Measurements from ENCODE around the gene RLN2. TPM values are rescaled to one million over a fixed set of nuclear protein-coding genes. Genes with fewer than 3 reads are reported as not detected.

Gene RLN2
- total and polyA plus RNA-seq, 2 donors (not counting 1 experiment from before 2014, with no cell fraction given) = 0.94 to 3.5 TPM

GRCh38 chr9:5286262-5286661 is 18.3 kb downstream of the RLN2 start:
- Histone ChIP-seq H3K4me3 (ENCODE audit: control extremely low read depth in 1 of 5, extremely low read depth in 1 of 5, insufficient read depth in 1 of 5, low read depth in 2 of 5, low read length in 4 of 5) (no peak overlapping the region), H3K79me2 (ENCODE audit: control insufficient read depth, insufficient read depth, low read length) (no peaks in the 10 kb centered on the region), H2AFZ (ENCODE audit: insufficient read depth, low read depth, low read length, poor library complexity, severe bottlenecking) (no peak overlapping the region), H3K9me3 (ENCODE audit: control extremely low read depth in 1 of 3, control insufficient read depth in 2 of 3, insufficient read depth in 1 of 3, low read length in 2 of 3) (no peaks in the 10 kb centered on the region), H3K27ac (ENCODE audit: low read length in 2 of 2) (no peak overlapping the region), H3K4me2 (replicated peaks; ENCODE audit: low read depth, low read length, poor library complexity, severe bottlenecking) (no peak overlapping the region), H4K20me1 (ENCODE audit: control insufficient read depth, insufficient read depth, low read length, poor library complexity, severe bottlenecking) (no peaks in the 10 kb centered on the region), H3K36me3 (replicated peaks in 1 of 2; ENCODE audit: control extremely low read depth in 1 of 2, control insufficient read depth in 1 of 2, extremely low read depth in 1 of 2, insufficient read depth in 2 of 2, low read length in 1 of 2) (no peaks in the 10 kb centered on the region), H3K9ac (ENCODE audit: low read length) (no peak overlapping the region), H3K27me3 (replicated peaks in 1 of 4; ENCODE audit: control extremely low read depth in 1 of 4, control insufficient read depth in 3 of 4, insufficient read depth in 4 of 4, low read length in 3 of 4) (peaks cover 0 to 5% (median 0%) of the 10 kb centered on the region in 4 experiments), H3K4me1 (ENCODE audit: control insufficient read depth in 2 of 2, insufficient read depth in 2 of 2, low read length in 2 of 2) (no peaks in the 10 kb centered on the region)
- H3K9me3 Mint-ChIP-seq (ENCODE audit: insufficient read depth) = peaks cover 7% of the 10 kb centered on the region
- no peak overlapping the region for H3K4me3 Mint-ChIP-seq
- ChIA-PET CTCF (no interaction called here), POLR2A (no interaction called here)
- intact Hi-C loops (cut with micrococcal nuclease) = no loop called here
- H3K27me3 Mint-ChIP-seq = peaks cover 9% of the 10 kb centered on the region
- no peak overlapping the region for H3K27ac Mint-ChIP-seq
- ATAC-seq (ENCODE audit: low read depth) (no peak), DNase-seq (no peak)
- TF ChIP-seq CTCF (IDR thresholded peaks at IDR 0.05) (no peak), EZH2 (IDR thresholded peaks at IDR 0.05; ENCODE audit: borderline replicate concordance, insufficient read depth, low read depth, low read length, poor library complexity, severe bottlenecking) (no peak)
- H3K4me1 Mint-ChIP-seq = no peaks in the 10 kb centered on the region

- Histone ChIP-seq H3K27ac (ENCODE audit: low read length in 2 of 2) (no peak overlapping the region), H3K36me3 (replicated peaks in 1 of 2; ENCODE audit: control extremely low read depth in 1 of 2, control insufficient read depth in 1 of 2, extremely low read depth in 1 of 2, insufficient read depth in 2 of 2, low read length in 1 of 2) (no peaks in the 10 kb centered on the region), H3K79me2 (ENCODE audit: control insufficient read depth, insufficient read depth, low read length) (no peaks in the 10 kb centered on the region), H3K9ac (ENCODE audit: low read length) (no peak overlapping the region), H3K9me3 (ENCODE audit: control extremely low read depth in 1 of 3, control insufficient read depth in 2 of 3, insufficient read depth in 1 of 3, low read length in 2 of 3) (no peaks in the 10 kb centered on the region), H3K4me3 (ENCODE audit: control extremely low read depth in 1 of 5, extremely low read depth in 1 of 5, insufficient read depth in 1 of 5, low read depth in 2 of 5, low read length in 4 of 5) (no peak overlapping the region), H3K27me3 (replicated peaks in 1 of 4; ENCODE audit: control extremely low read depth in 1 of 4, control insufficient read depth in 3 of 4, insufficient read depth in 4 of 4, low read length in 3 of 4) (no peaks in the 10 kb centered on the region), H3K4me1 (ENCODE audit: control insufficient read depth in 2 of 2, insufficient read depth in 2 of 2, low read length in 2 of 2) (peaks cover 0 to 2% of the 10 kb centered on the region in 2 donors), H3K4me2 (replicated peaks; ENCODE audit: low read depth, low read length, poor library complexity, severe bottlenecking) (no peak overlapping the region), H4K20me1 (ENCODE audit: control insufficient read depth, insufficient read depth, low read length, poor library complexity, severe bottlenecking) (no peaks in the 10 kb centered on the region), H2AFZ (ENCODE audit: insufficient read depth, low read depth, low read length, poor library complexity, severe bottlenecking) (no peak overlapping the region)
- CTCF ChIA-PET = no interaction called here
- ATAC-seq (ENCODE audit: low read depth) (peak; percentile 33), DNase-seq (peak; percentile 25)
- no CpG with 5 or more reads among the region's 2 CpGs for WGBS (ENCODE audit: insufficient coverage)
- Mint-ChIP-seq H3K4me3 (no peak overlapping the region), H3K9me3 (ENCODE audit: insufficient read depth) (no peaks in the 10 kb centered on the region), H3K27ac (no peak overlapping the region), H3K27me3 (no peaks in the 10 kb centered on the region), H3K4me1 (peaks cover 17% of the 10 kb centered on the region)
- POLR2A ChIA-PET = no interaction called here
- no peak for TF ChIP-seq CTCF (IDR thresholded peaks at IDR 0.05)
- intact Hi-C loops (cut with micrococcal nuclease) = no loop called here
These were observed 26.0 kb downstream of the RLN2 start for GRCh38 chr9:5278486-5278885.

Data from B cell (primary cell).